ENCODE results near the gene DOK7.
"Not testable (repeated sequence)": the region's sequence is repeated elsewhere in the genome, so short reads cannot be mapped to it uniquely, and the experiment has no call there.

DNA sequence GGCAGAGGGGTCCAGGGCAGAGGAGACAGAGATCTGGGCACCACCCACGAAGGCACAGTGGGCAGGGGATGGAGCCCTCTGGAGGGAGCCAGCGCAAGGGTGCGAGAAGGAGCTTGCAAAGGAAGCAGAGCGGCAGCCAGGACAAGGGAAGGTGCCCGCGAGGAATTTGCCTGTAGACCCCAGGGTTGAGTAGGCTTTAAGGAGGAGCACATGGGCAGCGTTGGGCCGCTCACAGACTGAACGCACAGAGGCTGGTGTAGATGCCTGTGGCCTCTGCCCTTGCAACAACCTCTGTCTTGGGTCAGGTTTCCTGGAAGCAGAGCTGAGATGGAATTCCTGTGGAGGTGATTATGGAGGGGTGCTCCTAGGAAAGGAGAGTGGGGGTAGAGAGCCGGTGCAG is 72.7 kb downstream of the DOK7 start:
- TF ChIP-seq, protein P1, sequence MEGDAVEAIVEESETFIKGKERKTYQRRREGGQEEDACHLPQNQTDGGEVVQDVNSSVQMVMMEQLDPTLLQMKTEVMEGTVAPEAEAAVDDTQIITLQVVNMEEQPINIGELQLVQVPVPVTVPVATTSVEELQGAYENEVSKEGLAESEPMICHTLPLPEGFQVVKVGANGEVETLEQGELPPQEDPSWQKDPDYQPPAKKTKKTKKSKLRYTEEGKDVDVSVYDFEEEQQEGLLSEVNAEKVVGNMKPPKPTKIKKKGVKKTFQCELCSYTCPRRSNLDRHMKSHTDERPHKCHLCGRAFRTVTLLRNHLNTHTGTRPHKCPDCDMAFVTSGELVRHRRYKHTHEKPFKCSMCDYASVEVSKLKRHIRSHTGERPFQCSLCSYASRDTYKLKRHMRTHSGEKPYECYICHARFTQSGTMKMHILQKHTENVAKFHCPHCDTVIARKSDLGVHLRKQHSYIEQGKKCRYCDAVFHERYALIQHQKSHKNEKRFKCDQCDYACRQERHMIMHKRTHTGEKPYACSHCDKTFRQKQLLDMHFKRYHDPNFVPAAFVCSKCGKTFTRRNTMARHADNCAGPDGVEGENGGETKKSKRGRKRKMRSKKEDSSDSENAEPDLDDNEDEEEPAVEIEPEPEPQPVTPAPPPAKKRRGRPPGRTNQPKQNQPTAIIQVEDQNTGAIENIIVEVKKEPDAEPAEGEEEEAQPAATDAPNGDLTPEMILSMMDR (IDR thresholded peaks at IDR 0.05; ENCODE audit: low read depth, low read length, missing input control) = not testable (repeated sequence)
- not testable (repeated sequence) for TF ChIP-seq SP1 (IDR thresholded peaks at IDR 0.05); RAD21 (IDR thresholded peaks at IDR 0.05); TAF1 (conservative IDR thresholded peaks at IDR 0.05); FOXA2 (IDR thresholded peaks at IDR 0.05); YY1 (IDR thresholded peaks at IDR 0.05); GABPA (IDR thresholded peaks at IDR 0.05 in 1 of 2, conservative IDR thresholded peaks at IDR 0.05 in 1 of 2); NR2F2 (IDR thresholded peaks at IDR 0.05); RXRA (IDR thresholded peaks at IDR 0.05); EGR1 (IDR thresholded peaks at IDR 0.05; ENCODE audit: low read depth in 2 of 2); HNF4A (conservative IDR thresholded peaks at IDR 0.05)
- TF ChIP-seq, protein P2, sequence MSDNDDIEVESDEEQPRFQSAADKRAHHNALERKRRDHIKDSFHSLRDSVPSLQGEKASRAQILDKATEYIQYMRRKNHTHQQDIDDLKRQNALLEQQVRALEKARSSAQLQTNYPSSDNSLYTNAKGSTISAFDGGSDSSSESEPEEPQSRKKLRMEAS (IDR thresholded peaks at IDR 0.05) = not testable (repeated sequence)
- TF ChIP-seq, protein P3, sequence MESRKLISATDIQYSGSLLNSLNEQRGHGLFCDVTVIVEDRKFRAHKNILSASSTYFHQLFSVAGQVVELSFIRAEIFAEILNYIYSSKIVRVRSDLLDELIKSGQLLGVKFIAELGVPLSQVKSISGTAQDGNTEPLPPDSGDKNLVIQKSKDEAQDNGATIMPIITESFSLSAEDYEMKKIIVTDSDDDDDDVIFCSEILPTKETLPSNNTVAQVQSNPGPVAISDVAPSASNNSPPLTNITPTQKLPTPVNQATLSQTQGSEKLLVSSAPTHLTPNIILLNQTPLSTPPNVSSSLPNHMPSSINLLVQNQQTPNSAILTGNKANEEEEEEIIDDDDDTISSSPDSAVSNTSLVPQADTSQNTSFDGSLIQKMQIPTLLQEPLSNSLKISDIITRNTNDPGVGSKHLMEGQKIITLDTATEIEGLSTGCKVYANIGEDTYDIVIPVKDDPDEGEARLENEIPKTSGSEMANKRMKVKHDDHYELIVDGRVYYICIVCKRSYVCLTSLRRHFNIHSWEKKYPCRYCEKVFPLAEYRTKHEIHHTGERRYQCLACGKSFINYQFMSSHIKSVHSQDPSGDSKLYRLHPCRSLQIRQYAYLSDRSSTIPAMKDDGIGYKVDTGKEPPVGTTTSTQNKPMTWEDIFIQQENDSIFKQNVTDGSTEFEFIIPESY (IDR thresholded peaks at IDR 0.05) = not testable (repeated sequence)
